ENCODE measurements around the gene RAB30. TPM values are rescaled to one million over a fixed set of nuclear protein-coding genes. Genes with fewer than 3 reads are reported as not detected.

RAB30 gene
- total RNA-seq, 1 experiment from 2014 or later = 1.5 TPM

DNA sequence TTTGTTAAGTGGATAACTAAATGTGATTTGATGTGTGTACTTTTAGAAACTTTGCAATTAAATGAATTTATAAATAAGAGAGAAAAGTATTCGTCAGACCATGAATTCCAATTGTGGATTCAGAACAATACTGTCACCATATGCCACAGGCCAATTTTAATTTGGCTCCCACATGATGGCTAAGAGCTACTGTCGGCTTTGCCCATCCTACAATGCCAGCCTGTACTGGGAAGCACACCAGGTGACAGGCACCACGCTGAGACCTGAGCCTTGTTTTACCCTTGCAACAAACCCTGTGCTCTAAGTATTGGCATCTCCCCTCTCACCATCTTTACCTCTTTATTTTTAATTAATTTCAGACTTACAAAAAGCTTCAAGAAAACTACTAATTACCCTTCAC lies 14.0 kb downstream of the RAB30 start:
- no peaks in the 10 kb centered on the region for H3K36me3 Mint-ChIP-seq (ENCODE audit: insufficient read depth, unreplicated experiment)
- intact Hi-C loops (cut with micrococcal nuclease; ENCODE audit: unreplicated experiment) = no loop called here
- no peaks in the 10 kb centered on the region for H3K9me3 Mint-ChIP-seq (ENCODE audit: low read depth, unreplicated experiment)

DNA sequence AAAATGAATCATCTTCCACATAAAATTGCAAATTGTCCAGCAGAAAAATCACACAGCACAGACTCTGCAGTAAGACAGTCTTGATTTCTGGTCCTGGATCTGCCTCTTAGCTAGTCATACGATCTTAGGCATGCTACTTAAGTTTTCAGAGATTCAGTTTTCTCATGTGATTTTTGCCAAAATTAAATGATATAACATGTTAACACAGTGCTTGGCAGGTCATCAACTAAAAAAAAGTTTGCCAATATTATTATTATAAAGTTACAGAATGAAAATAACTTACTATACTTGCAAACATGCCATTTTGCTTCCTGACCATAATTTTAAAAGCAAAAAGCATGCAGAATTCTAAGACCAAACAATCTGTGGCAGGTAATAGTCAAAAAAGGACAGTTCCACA lies 15.1 kb downstream of the RAB30 start:
- no peak for DNase-seq
- CTCF ChIA-PET = no interaction called here
- BruUV-seq (replicated peaks) = no TSS peak
- H3K36me3 Mint-ChIP-seq (ENCODE audit: insufficient read depth, unreplicated experiment) = no peaks in the 10 kb centered on the region
- intact Hi-C loops (cut with micrococcal nuclease; ENCODE audit: unreplicated experiment) = no loop called here
- H3K27ac Mint-ChIP-seq (ENCODE audit: unreplicated experiment) = no peak overlapping the region
- H3K4me1 Mint-ChIP-seq (ENCODE audit: low read depth, unreplicated experiment) = peaks cover 17% of the 10 kb centered on the region
- H3K4me3 Mint-ChIP-seq (ENCODE audit: low read depth, unreplicated experiment) = no peak overlapping the region
- H3K27me3 Mint-ChIP-seq (ENCODE audit: unreplicated experiment) = no peaks in the 10 kb centered on the region
- TF ChIP-seq, protein P1, sequence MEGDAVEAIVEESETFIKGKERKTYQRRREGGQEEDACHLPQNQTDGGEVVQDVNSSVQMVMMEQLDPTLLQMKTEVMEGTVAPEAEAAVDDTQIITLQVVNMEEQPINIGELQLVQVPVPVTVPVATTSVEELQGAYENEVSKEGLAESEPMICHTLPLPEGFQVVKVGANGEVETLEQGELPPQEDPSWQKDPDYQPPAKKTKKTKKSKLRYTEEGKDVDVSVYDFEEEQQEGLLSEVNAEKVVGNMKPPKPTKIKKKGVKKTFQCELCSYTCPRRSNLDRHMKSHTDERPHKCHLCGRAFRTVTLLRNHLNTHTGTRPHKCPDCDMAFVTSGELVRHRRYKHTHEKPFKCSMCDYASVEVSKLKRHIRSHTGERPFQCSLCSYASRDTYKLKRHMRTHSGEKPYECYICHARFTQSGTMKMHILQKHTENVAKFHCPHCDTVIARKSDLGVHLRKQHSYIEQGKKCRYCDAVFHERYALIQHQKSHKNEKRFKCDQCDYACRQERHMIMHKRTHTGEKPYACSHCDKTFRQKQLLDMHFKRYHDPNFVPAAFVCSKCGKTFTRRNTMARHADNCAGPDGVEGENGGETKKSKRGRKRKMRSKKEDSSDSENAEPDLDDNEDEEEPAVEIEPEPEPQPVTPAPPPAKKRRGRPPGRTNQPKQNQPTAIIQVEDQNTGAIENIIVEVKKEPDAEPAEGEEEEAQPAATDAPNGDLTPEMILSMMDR (IDR thresholded peaks at IDR 0.05; ENCODE audit: unreplicated experiment) = no peak
- H3K9me3 Mint-ChIP-seq (ENCODE audit: low read depth, unreplicated experiment) = no peaks in the 10 kb centered on the region

More for the DNA sequence above, 14.0 kb downstream of the RAB30 start:
- CTCF ChIA-PET = no interaction called here
- DNase-seq = no peak
- BruUV-seq (replicated peaks) = no TSS peak
- Mint-ChIP-seq H3K4me3 (ENCODE audit: low read depth, unreplicated experiment) (no peak overlapping the region), H3K4me1 (ENCODE audit: low read depth, unreplicated experiment) (peaks cover 17% of the 10 kb centered on the region), H3K27ac (ENCODE audit: unreplicated experiment) (no peak overlapping the region), H3K27me3 (ENCODE audit: unreplicated experiment) (no peaks in the 10 kb centered on the region)
- TF ChIP-seq, protein P1 (IDR thresholded peaks at IDR 0.05; ENCODE audit: unreplicated experiment) = no peak

DNA sequence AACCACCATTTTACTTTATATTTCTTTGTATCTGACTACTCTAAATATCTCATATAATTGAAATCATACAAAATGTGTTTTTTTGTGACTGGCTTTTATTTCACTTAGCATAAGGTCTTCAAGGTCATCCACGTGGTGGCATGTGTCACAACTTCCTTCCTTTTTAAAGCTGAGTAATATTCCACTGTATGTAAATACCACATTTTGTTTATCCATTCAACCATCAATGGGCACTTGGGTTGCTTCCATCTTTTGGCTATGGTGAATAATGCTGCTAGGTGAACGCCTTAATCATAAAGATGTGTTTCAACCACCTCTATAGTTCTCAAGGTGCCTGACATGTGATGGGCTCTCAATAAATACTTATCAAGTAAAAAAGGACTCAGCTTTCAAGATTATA lies 15.5 kb downstream of the RAB30 start:
- no peak for DNase-seq
- no TSS peak for BruUV-seq (replicated peaks)
- H3K27me3 Mint-ChIP-seq (ENCODE audit: unreplicated experiment) = no peaks in the 10 kb centered on the region
- H3K27ac Mint-ChIP-seq (ENCODE audit: unreplicated experiment) = no peak overlapping the region
- H3K4me1 Mint-ChIP-seq (ENCODE audit: low read depth, unreplicated experiment) = peaks cover 17% of the 10 kb centered on the region
- CTCF ChIA-PET = no interaction called here
- no peaks in the 10 kb centered on the region for H3K36me3 Mint-ChIP-seq (ENCODE audit: insufficient read depth, unreplicated experiment)
- intact Hi-C loops (cut with micrococcal nuclease; ENCODE audit: unreplicated experiment) = no loop called here
- no peak overlapping the region for H3K4me3 Mint-ChIP-seq (ENCODE audit: low read depth, unreplicated experiment)
- TF ChIP-seq, protein P1 (IDR thresholded peaks at IDR 0.05; ENCODE audit: unreplicated experiment) = no peak
- H3K9me3 Mint-ChIP-seq (ENCODE audit: low read depth, unreplicated experiment) = no peaks in the 10 kb centered on the region

DNA sequence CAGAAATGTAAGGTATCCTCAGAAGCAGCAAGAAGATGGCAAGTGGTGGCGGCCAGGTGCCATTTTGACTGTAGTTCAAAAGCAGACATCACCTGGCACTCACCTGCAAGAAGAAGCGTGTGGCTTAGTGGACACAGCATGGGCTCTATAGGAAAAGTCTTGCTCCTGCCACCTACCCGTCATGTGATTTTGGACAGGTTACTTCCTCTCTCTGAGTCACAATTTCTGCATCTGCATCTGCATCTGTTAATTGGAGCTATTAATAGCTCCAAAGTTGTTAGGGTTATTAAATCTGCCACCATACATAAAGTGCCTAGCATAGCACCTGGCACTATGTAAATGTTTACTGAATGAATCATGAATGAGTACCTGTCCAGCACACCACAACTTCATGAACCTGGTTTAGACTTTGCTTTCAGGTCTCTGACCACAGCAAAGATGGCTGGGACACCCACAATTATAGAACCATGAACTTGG lies 16.8 kb downstream of the RAB30 start:
- BruUV-seq (replicated peaks) = no TSS peak
- Mint-ChIP-seq H3K9me3 (ENCODE audit: low read depth, unreplicated experiment) (no peaks in the 10 kb centered on the region), H3K27ac (ENCODE audit: unreplicated experiment) (no peak overlapping the region), H3K36me3 (ENCODE audit: insufficient read depth, unreplicated experiment) (no peaks in the 10 kb centered on the region), H3K4me1 (ENCODE audit: low read depth, unreplicated experiment) (peaks cover 17% of the 10 kb centered on the region), H3K27me3 (ENCODE audit: unreplicated experiment) (no peaks in the 10 kb centered on the region), H3K4me3 (ENCODE audit: low read depth, unreplicated experiment) (no peak overlapping the region)
- peak; percentile 30 for DNase-seq
- CTCF ChIA-PET = interaction anchor here (0.7 kb wide), 1 partner anchor 24 kb away, joined by 3 read pairs; no protein-coding TSS in a partner anchor
- TF ChIP-seq, protein P1 (IDR thresholded peaks at IDR 0.05; ENCODE audit: unreplicated experiment) = no peak
- intact Hi-C loops (cut with micrococcal nuclease; ENCODE audit: unreplicated experiment) = no loop called here

Measured in Calu3 (cell line).